ENCODE results near the gene FBXL17.

GRCh38 chr5:107957051-107957450 lies 424.8 kb downstream of the FBXL17 start:
- TF ChIP-seq, protein P1, sequence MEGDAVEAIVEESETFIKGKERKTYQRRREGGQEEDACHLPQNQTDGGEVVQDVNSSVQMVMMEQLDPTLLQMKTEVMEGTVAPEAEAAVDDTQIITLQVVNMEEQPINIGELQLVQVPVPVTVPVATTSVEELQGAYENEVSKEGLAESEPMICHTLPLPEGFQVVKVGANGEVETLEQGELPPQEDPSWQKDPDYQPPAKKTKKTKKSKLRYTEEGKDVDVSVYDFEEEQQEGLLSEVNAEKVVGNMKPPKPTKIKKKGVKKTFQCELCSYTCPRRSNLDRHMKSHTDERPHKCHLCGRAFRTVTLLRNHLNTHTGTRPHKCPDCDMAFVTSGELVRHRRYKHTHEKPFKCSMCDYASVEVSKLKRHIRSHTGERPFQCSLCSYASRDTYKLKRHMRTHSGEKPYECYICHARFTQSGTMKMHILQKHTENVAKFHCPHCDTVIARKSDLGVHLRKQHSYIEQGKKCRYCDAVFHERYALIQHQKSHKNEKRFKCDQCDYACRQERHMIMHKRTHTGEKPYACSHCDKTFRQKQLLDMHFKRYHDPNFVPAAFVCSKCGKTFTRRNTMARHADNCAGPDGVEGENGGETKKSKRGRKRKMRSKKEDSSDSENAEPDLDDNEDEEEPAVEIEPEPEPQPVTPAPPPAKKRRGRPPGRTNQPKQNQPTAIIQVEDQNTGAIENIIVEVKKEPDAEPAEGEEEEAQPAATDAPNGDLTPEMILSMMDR (conservative IDR thresholded peaks at IDR 0.05; ENCODE audit: low read length): no peak
- no peak for TF ChIP-seq EZH2phosphoT487 (IDR thresholded peaks at IDR 0.05; ENCODE audit: borderline replicate concordance)
